ENCODE measurements around the gene VAX1.
"Not testable (repeated sequence)": the region's sequence is repeated elsewhere in the genome, so short reads cannot be mapped to it uniquely, and the experiment has no call there.

The VAX1 gene, protein sequence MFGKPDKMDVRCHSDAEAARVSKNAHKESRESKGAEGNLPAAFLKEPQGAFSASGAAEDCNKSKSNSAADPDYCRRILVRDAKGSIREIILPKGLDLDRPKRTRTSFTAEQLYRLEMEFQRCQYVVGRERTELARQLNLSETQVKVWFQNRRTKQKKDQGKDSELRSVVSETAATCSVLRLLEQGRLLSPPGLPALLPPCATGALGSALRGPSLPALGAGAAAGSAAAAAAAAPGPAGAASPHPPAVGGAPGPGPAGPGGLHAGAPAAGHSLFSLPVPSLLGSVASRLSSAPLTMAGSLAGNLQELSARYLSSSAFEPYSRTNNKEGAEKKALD

DNA sequence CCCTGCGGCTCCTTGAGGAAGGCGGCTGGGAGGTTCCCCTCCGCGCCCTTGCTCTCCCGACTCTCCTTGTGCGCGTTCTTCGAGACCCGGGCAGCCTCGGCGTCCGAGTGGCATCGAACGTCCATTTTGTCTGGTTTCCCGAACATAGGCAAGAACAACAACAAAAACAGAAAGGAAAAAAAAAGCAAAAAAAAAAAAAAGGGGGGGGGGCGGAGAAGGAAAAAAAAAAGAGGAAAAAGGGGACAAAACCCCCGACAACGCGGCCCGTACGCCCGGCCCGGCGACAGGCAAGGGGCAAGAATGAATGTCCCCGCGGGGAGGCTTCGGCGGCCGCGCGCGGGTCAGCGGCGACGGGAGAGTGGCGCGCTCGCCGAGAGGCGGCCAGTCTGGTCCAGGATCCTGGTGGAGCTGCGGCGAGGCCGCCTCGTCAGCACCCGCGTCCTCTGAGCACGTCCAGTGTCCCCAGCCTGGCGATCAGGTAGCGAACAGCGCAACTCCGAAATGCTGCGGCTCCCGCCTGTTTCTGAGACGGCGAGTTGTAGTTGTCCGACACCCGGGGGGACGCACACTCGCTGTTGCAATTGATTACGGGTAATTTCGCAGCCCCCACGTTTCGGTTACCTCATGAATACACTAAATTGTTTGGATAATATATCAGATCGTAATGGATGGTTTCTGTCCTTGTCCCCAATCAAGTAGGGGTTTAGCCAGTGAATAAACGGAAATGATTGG, at the start of gene VAX1:
Gene VAX1, minus strand, starts transcription at position 360 of the 732 bp plus-strand sequence. Its CDS starts 214 bp downstream, at position 146.
- Histone ChIP-seq H3K27me3 (replicated peaks; ENCODE audit: control insufficient read depth, insufficient read depth, low read length) (peaks cover 68% of the 10 kb centered on the region), H3K9me3 (ENCODE audit: control insufficient read depth, low read length) (peaks cover 10% of the 10 kb centered on the region), H3K4me3 (ENCODE audit: low read length) (peak within 1 kb of the TSS; percentile 64), H3K4me1 (ENCODE audit: control insufficient read depth, insufficient read depth, low read length) (peaks cover 7% of the 10 kb centered on the region), H3K36me3 (ENCODE audit: control insufficient read depth, insufficient read depth, low read length, severe bottlenecking) (no peaks in the 10 kb centered on the region), H3K9ac (ENCODE audit: low read length) (no peak within 1 kb of the TSS)
- DNase-seq (ENCODE audit: low read depth): no peak

DNA sequence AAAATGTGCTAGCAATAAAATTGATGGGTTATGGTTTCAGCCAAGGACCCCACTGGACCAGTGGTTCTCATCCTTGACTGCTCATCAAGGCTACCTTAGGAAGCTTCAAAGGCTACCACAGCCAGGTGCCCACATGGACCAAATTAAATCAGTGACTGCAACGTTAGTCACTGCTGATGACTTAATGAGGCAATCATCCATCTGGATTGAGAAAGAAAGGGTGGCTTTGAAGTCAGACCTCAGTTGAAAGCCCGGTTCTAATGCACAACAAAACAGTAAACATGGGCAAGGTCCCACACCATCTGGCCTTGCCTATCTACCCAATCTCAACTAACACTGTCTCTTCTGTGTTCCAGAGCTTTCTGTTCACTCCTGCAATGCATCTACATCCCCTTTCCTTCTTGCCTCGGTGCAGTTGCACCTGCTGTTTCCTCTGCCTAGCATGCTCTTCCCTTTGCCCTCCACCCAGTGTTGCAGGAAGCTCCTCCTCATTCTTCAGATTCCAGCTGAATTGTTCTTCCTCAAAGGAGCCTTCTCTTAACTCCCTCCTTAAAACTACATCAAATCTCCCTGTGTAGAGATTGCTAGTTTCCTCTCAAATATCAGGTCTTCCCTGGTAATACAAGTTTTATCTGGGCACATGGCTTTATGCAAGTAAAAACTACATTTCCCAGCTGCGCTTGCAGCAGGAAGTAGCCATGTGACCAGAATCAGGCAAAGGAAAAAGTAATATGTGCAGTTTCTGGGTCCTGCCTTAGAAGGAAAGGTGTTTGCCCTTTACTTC, 49.0 kb upstream of the VAX1 start:
- no peak overlapping the region for H3K4me3 ChIP-seq (ENCODE audit: low read length)
- no peaks in the 10 kb centered on the region for H3K36me3 ChIP-seq (ENCODE audit: control insufficient read depth, insufficient read depth, low read length, severe bottlenecking)
- no peak overlapping the region for H3K9ac ChIP-seq (ENCODE audit: low read length)
- H3K4me1 ChIP-seq (ENCODE audit: control insufficient read depth, insufficient read depth, low read length): peaks cover 4% of the 10 kb centered on the region
- peaks cover 12% of the 10 kb centered on the region for H3K27me3 ChIP-seq (replicated peaks; ENCODE audit: control insufficient read depth, insufficient read depth, low read length)
- DNase-seq (ENCODE audit: low read depth): no peak
- no peaks in the 10 kb centered on the region for H3K9me3 ChIP-seq (ENCODE audit: control insufficient read depth, low read length)

DNA sequence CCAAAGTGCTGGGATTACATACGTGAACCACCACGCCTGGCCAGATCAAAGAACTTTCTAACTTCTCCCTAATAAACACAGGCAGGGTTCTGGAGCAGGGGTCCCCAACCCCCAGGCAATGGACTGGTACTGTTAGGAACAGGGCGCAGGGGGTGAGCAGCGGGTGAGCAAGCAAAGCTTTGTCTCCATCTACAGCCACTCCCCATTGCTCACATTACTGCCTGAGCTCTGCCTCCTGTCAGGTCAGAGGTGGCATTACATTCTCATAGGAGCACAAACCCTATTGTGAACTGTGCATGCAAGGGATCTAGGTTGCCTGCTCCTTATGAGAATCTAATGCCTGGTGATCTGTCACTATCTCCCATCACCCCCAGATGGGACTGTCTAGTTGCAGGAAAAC, 47.7 kb upstream of the VAX1 start:
- H3K27me3 ChIP-seq (replicated peaks; ENCODE audit: control insufficient read depth, insufficient read depth, low read length); H3K9ac ChIP-seq (ENCODE audit: low read length); DNase-seq (ENCODE audit: low read depth): not testable (repeated sequence)

DNA sequence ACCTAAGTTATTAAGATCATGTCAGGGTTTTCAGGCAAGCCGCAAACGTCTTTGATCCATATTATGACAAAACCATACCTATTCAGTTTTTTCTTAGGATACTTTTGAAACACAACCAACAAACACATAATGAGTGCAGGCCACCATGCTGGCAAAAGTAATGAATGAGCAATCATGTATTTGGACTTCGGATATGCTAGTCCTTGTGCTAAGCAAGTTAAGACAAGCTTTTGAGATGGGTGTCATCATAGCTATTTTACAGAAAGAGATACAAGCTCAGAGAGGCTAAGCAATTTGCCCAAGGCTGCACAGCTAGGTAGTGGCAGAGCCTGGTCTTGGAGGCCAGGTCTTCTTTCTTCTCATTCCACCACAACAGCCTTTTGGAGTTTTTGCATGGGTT, 46.8 kb upstream of the VAX1 start:
- peaks cover 20% of the 10 kb centered on the region for H3K27me3 ChIP-seq (replicated peaks; ENCODE audit: control insufficient read depth, insufficient read depth, low read length)
- peaks cover 4% of the 10 kb centered on the region for H3K4me1 ChIP-seq (ENCODE audit: control insufficient read depth, insufficient read depth, low read length)
- no peak overlapping the region for H3K9ac ChIP-seq (ENCODE audit: low read length)
- no peaks in the 10 kb centered on the region for H3K36me3 ChIP-seq (ENCODE audit: control insufficient read depth, insufficient read depth, low read length, severe bottlenecking)
- H3K4me3 ChIP-seq (ENCODE audit: low read length): no peak overlapping the region
- no peak for DNase-seq (ENCODE audit: low read depth)
- no peaks in the 10 kb centered on the region for H3K9me3 ChIP-seq (ENCODE audit: control insufficient read depth, low read length)

More for the DNA sequence above, 47.7 kb upstream of the VAX1 start:
- not testable (repeated sequence) for H3K36me3 ChIP-seq (ENCODE audit: control insufficient read depth, insufficient read depth, low read length, severe bottlenecking); H3K9me3 ChIP-seq (ENCODE audit: control insufficient read depth, low read length); H3K4me3 ChIP-seq (ENCODE audit: low read length); H3K4me1 ChIP-seq (ENCODE audit: control insufficient read depth, insufficient read depth, low read length)

DNA sequence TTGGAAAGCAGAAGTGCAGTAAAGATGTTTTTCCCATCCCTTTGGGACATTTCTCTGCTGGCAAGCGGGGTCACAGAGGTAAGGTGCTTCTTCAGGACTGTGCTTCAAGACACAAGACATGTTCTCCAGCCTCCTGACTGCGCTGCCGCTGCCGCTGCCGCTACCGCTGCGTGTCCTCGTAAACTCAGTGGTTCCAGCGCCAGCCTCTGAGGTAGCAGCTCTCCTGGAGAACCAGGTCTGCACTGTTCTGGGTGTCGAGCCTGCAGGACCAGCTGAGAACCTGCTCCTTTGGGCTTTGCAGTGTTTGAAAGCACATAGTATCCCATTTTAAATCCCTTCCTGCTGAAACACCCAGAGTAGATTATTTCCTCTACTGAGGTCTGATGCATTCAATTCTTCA, 46.2 kb upstream of the VAX1 start:
- H3K9me3 ChIP-seq (ENCODE audit: control insufficient read depth, low read length): no peaks in the 10 kb centered on the region
- no peak overlapping the region for H3K4me3 ChIP-seq (ENCODE audit: low read length)
- no peak for DNase-seq (ENCODE audit: low read depth)
- peaks cover 4% of the 10 kb centered on the region for H3K4me1 ChIP-seq (ENCODE audit: control insufficient read depth, insufficient read depth, low read length)
- H3K9ac ChIP-seq (ENCODE audit: low read length): no peak overlapping the region
- H3K36me3 ChIP-seq (ENCODE audit: control insufficient read depth, insufficient read depth, low read length, severe bottlenecking): no peaks in the 10 kb centered on the region
- peaks cover 21% of the 10 kb centered on the region for H3K27me3 ChIP-seq (replicated peaks; ENCODE audit: control insufficient read depth, insufficient read depth, low read length)

DNA sequence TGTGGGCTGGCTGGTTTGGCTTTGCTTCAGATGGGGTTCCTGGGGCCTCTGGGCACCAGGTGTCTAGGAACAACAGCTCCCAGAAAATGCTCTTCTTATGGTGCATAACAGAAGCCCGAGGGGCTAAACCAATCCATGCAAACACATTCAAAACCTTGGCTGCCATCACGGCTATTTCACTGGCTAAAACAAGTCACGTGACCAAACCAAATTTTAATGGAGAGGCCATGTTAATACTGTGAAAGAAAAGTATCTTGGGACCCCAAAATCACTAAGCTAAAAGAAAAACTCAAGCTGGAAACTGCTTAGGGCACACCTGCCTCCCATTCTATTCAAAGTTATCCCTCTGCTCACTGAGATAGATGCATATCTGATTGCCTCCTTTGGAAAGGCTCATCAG, 40.1 kb upstream of the VAX1 start:
- peaks cover 9% of the 10 kb centered on the region for H3K4me1 ChIP-seq (ENCODE audit: control insufficient read depth, insufficient read depth, low read length)
- no peak overlapping the region for H3K4me3 ChIP-seq (ENCODE audit: low read length)
- H3K36me3 ChIP-seq (ENCODE audit: control insufficient read depth, insufficient read depth, low read length, severe bottlenecking): no peaks in the 10 kb centered on the region
- no peak for DNase-seq (ENCODE audit: low read depth)
- no peaks in the 10 kb centered on the region for H3K9me3 ChIP-seq (ENCODE audit: control insufficient read depth, low read length)
- H3K27me3 ChIP-seq (replicated peaks; ENCODE audit: control insufficient read depth, insufficient read depth, low read length): peaks cover 48% of the 10 kb centered on the region
- no peak overlapping the region for H3K9ac ChIP-seq (ENCODE audit: low read length)

DNA sequence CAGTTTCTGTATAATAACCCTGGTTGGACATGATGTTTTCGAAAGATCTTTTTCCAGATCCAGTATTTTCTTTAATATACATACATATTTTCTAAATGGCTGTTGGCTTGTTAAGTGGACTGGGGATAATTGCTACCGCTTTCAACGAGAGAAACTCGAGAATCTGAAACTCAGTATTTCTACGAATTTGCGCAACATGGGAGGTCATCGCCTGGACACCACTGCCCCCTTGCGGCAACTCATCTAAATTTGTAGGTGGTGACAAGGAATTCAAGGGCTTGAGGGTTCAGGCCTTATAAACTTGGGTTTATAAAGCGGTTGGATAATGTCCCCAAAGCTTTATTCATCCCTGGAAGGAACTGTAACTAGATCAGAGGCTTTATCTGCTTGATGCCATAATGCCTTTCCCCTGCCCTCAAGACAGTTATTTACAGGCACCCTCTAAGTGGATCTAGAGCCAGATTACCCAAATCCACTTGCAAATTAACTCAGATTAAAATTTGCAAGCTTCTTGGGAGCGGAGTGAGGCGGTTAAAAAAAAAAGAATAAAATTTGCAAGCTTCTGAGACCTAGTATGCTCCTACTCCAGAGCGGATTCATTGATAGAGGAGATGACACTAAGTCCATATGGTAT, 37.9 kb upstream of the VAX1 start:
- peak overlapping the region; percentile 69 for H3K4me3 ChIP-seq (ENCODE audit: low read length)
- H3K4me1 ChIP-seq (ENCODE audit: control insufficient read depth, insufficient read depth, low read length): peaks cover 9% of the 10 kb centered on the region
- H3K9me3 ChIP-seq (ENCODE audit: control insufficient read depth, low read length): no peaks in the 10 kb centered on the region
- H3K36me3 ChIP-seq (ENCODE audit: control insufficient read depth, insufficient read depth, low read length, severe bottlenecking): no peaks in the 10 kb centered on the region
- H3K27me3 ChIP-seq (replicated peaks; ENCODE audit: control insufficient read depth, insufficient read depth, low read length): peaks cover 64% of the 10 kb centered on the region
- DNase-seq (ENCODE audit: low read depth): peak; percentile 92
- H3K9ac ChIP-seq (ENCODE audit: low read length): no peak overlapping the region

DNA sequence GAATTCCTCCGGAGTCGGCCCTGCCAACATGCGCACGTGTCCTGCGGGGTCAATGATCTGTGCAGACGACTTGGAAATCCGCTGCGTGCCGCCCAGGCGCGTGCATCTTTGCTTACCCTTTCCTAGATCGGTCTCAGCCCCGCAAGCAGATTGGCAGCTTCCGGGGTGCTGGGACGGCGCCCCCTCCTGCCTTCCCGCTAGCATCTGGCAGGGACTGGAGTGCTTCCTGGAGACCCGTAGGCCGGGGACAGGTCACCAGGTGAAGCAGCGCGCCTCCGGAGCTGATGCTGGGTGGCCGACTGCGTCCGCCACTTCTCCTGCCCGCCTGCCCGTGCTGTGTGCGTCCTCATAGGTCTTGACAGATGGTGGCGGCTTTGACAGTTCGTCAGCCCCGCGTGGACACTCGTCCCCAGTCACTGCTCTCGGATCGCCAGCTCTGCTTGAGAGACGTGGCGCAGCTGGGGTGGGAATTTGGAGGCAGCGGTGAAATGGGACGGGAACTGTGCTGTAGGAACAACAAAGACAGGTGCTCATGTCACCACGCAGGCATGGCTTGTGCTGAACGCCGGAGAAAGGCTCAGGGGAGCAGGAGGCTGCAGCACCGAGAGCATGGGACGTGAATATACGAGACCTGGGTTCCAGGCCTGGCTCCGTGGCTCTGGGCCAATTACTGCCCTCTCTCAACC, 37.3 kb upstream of the VAX1 start:
- H3K4me1 ChIP-seq (ENCODE audit: control insufficient read depth, insufficient read depth, low read length): peaks cover 9% of the 10 kb centered on the region
- H3K27me3 ChIP-seq (replicated peaks; ENCODE audit: control insufficient read depth, insufficient read depth, low read length): peaks cover 65% of the 10 kb centered on the region
- no peak overlapping the region for H3K9ac ChIP-seq (ENCODE audit: low read length)
- H3K9me3 ChIP-seq (ENCODE audit: control insufficient read depth, low read length): no peaks in the 10 kb centered on the region
- H3K36me3 ChIP-seq (ENCODE audit: control insufficient read depth, insufficient read depth, low read length, severe bottlenecking): no peaks in the 10 kb centered on the region
- H3K4me3 ChIP-seq (ENCODE audit: low read length): peak overlapping the region; percentile 69
- no peak for DNase-seq (ENCODE audit: low read depth)

DNA sequence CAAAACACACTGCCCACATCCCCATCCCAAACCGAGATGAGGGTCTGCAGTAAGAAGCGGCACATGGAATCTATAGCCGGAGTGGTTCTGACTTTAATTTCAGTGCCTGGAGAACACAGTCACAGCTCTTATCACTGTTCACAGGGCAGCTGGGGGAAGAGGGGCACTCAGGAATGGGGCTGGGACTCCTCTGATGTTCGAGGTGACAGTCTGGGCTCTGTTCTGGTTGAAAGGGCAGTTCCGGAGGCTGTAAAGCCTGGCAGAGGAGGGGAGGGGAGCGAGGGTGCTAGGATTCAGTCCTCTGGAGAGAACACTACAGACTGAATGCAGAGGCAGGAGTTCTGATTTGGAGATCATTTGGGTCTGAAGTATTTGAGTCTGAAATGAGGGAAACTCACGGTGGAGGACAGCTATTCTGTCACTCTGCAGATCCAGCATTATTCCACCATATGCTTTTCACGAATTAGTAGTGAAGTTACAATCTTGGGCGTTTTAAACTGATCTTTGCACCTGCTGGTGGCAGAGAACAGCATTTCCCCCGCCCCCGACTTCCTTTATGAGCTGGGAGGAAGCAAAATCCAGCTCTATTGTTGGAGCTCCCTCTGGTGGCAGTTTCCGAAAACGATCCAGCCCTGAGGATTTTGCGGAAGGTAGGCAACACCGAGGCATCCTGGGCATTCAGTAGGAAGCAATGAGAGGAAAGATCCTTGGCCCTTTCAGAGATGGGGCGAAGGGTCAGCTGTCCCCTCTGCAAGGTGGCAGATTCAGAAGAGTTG, 36.6 kb upstream of the VAX1 start:
- Histone ChIP-seq H3K9me3 (ENCODE audit: control insufficient read depth, low read length) (no peaks in the 10 kb centered on the region), H3K9ac (ENCODE audit: low read length) (no peak overlapping the region), H3K4me3 (ENCODE audit: low read length) (peak overlapping the region; percentile 69), H3K27me3 (replicated peaks; ENCODE audit: control insufficient read depth, insufficient read depth, low read length) (peaks cover 65% of the 10 kb centered on the region), H3K36me3 (ENCODE audit: control insufficient read depth, insufficient read depth, low read length, severe bottlenecking) (no peaks in the 10 kb centered on the region), H3K4me1 (ENCODE audit: control insufficient read depth, insufficient read depth, low read length) (peaks cover 9% of the 10 kb centered on the region)
- peak; percentile 88 for DNase-seq (ENCODE audit: low read depth)

DNA sequence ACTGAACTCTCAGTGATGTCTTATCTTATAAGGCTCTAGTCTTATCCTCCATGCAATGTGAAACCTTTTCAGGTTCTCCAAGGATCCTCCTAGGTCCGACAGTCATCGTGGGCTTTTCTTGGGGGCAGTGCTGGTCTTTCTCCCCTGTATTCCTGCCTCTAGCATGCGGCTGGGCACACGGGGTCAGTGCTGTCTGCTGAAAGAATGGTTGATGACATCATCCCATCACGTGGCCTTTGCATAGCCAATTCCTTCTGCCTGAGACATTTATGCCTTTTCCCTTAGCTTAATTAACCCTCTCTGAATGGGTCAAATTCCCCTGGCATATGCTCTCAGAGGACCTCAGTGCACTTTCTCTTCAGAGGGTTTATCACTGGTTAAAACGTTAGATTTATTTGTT, 32.2 kb upstream of the VAX1 start:
- Histone ChIP-seq H3K9ac (ENCODE audit: low read length) (no peak overlapping the region), H3K27me3 (replicated peaks; ENCODE audit: control insufficient read depth, insufficient read depth, low read length) (peaks cover 86% of the 10 kb centered on the region), H3K4me1 (ENCODE audit: control insufficient read depth, insufficient read depth, low read length) (peaks cover 7% of the 10 kb centered on the region), H3K36me3 (ENCODE audit: control insufficient read depth, insufficient read depth, low read length, severe bottlenecking) (no peaks in the 10 kb centered on the region), H3K9me3 (ENCODE audit: control insufficient read depth, low read length) (no peaks in the 10 kb centered on the region), H3K4me3 (ENCODE audit: low read length) (no peak overlapping the region)
- DNase-seq (ENCODE audit: low read depth): no peak

Data from adipocyte (in vitro differentiated cells).